Gastroesophageal sphincter (tissue), 4 donors: ENCODE data around the gene COX6B1. TPM values are rescaled to one million over a fixed set of nuclear protein-coding genes. Genes with fewer than 3 reads are reported as not detected.

Experiments used
- ATAC-seq: fragments of 150-250 bp; one replicate; pipeline ENCODE4 v1.9.1; 2016; ENCODE audit warnings: mild to moderate bottlenecking, moderate library complexity
- H3K27ac ChIP-seq, 4 donors: fragments of 200-600 bp; sonication (generic) in 3 of 4; 1 replicate in 3 of 4; 2 replicates in 1 of 4; pipeline ENCODE4 v1.5.1; 2016 to 2019
- H3K27me3 ChIP-seq: fragments of 200-600 bp; sonication (generic); one replicate; pipeline ENCODE4 v1.5.1; 2019
- H3K36me3 ChIP-seq, 2 donors: fragments of 200-600 bp; sonication (generic); one replicate each; pipeline ENCODE4 v1.5.1; 2019; ENCODE audit warnings: control low read depth in 1 of 2
- H3K4me1 ChIP-seq, 3 donors: fragments of 200-600 bp; sonication (generic); 1 replicate in 2 of 3; 2 replicates in 1 of 3; pipeline ENCODE4 v1.5.1; 2016 to 2019; ENCODE audit warnings: control low read depth in 2 of 3
- H3K4me3 ChIP-seq, 2 donors: fragments of 200-600 bp; sonication (generic); one replicate each; pipeline ENCODE4 v1.5.1; 2019; ENCODE audit warnings: mild to moderate bottlenecking in 1 of 2, moderate library complexity in 1 of 2
- H3K9me3 ChIP-seq, 3 donors: fragments of 200-600 bp; sonication (generic); one replicate each; pipeline ENCODE4 v1.5.1; 2017 to 2019; ENCODE audit warnings: control low read depth in 2 of 3
- CTCF ChIP-seq, 4 experiments: fragments of 200-600 bp in 2 of 4; fragments of 450-650 bp in 2 of 4; sonication (generic) in 1 of 4; IDR thresholded peaks; one replicate each; pipeline ENCODE4 v1.5.1; 2017 to 2019; ENCODE audit warnings: antibody characterized with exemption in 4 of 4, mild to moderate bottlenecking in 2 of 4, moderate library complexity in 2 of 4
- EP300 ChIP-seq: sonication (generic); formaldehyde crosslinking; IDR thresholded peaks from one replicate; pipeline ENCODE4 v1.6.1; 2017; ENCODE audit warnings: antibody characterized with exemption, mild to moderate bottlenecking
- POLR2A ChIP-seq, 2 donors: fragments of 450-650 bp; IDR thresholded peaks; one replicate each; pipeline ENCODE4 v1.6.1; 2017; ENCODE audit warnings: antibody characterized with exemption in 2 of 2, mild to moderate bottlenecking in 2 of 2, moderate library complexity in 1 of 2
- POLR2AphosphoS5 ChIP-seq: sonication (generic); formaldehyde crosslinking; IDR thresholded peaks from one replicate; pipeline ENCODE4 v1.6.1; 2017; ENCODE audit warnings: antibody characterized with exemption
- WGBS, 2 donors: methylation state at CpG; one replicate each; pipeline ENCODE4 v1.1.5; 2018; ENCODE audit warnings: low coverage in 1 of 2; 5-methylcytosine and 5-hydroxymethylcytosine counted together
- total RNA-seq, 4 donors: library from RNA; depleted of rRNA; stranded (reverse); fragments of >200 nt; gene quantifications; one replicate each; pipeline ENCODE4 v1.1.0, GENCODE V29; 2016

The COX6B1 gene
- total RNA-seq, 4 donors from 2014 or later, result 403 to 607 (median 414) TPM

- H3K9me3 ChIP-seq, result no peaks in the 10 kb centered on the region
- H3K4me3 ChIP-seq, result no peak overlapping the region
- no peak for ATAC-seq
- 62 to 73% methylated on average over 3 to 5 of the region's 8 CpGs for WGBS, 2 donors
- H3K27me3 ChIP-seq, result no peaks in the 10 kb centered on the region
- peaks cover 0 to 37% of the 10 kb centered on the region in 2 donors for H3K36me3 ChIP-seq
- H3K27ac ChIP-seq, result no peak overlapping the region
- H3K4me1 ChIP-seq, result peaks cover 0 to 35% (median 0%) of the 10 kb centered on the region in 3 donors
- TF ChIP-seq POLR2A (IDR thresholded peaks at IDR 0.05) (no peak), EP300 (no peak), POLR2AphosphoS5 (no peak), CTCF (IDR thresholded peaks at IDR 0.05) (no peak)
Measured at GRCh38 chr19:35639863-35640262, 8.3 kb upstream of the COX6B1 start.

- TF ChIP-seq EP300 (no peak), POLR2AphosphoS5 (no peak), POLR2A (IDR thresholded peaks at IDR 0.05) (no peak), CTCF (IDR thresholded peaks at IDR 0.05) (no peak)
- WGBS, 2 donors, result 9 to 13% methylated on average over 1 to 6 of the region's 28 CpGs
- Histone ChIP-seq H3K36me3 (peaks cover 0 to 19% of the 10 kb centered on the region in 2 donors), H3K27me3 (no peaks in the 10 kb centered on the region), H3K4me3 (no peak within 1 kb of the TSS), H3K9me3 (no peaks in the 10 kb centered on the region), H3K4me1 (peaks cover 0 to 44% (median 6%) of the 10 kb centered on the region in 3 donors), H3K27ac (peak within 1 kb of the TSS in 1 of 4 donors; percentile 6)
- no peak for ATAC-seq
Measured at GRCh38 chr19:35641515-35642151, 6.5 kb upstream of the COX6B1 start, which contains the start of gene ETV2. Gene ETV2, plus strand, starts transcription at chr19:35641745. Its CDS starts 716 bp downstream, at chr19:35642461.

GRCh38 chr19:35642312-35642711 is 5.8 kb upstream of the COX6B1 start:
- H3K4me3 ChIP-seq, result no peak overlapping the region
- H3K4me1 ChIP-seq, result peaks cover 0 to 44% (median 6%) of the 10 kb centered on the region in 3 donors
- TF ChIP-seq POLR2AphosphoS5 (no peak), CTCF (IDR thresholded peaks at IDR 0.05) (no peak), EP300 (no peak), POLR2A (IDR thresholded peaks at IDR 0.05) (no peak)
- H3K27ac ChIP-seq, result no peak overlapping the region
- WGBS, 2 donors, result no CpG with 5 or more reads among the region's 10 CpGs
- H3K9me3 ChIP-seq, result no peaks in the 10 kb centered on the region
- ATAC-seq, result no peak
- H3K27me3 ChIP-seq, result no peaks in the 10 kb centered on the region
- H3K36me3 ChIP-seq, result peaks cover 0 to 12% of the 10 kb centered on the region in 2 donors

- Histone ChIP-seq H3K27me3 (no peaks in the 10 kb centered on the region), H3K27ac (peak overlapping the region in 3 of 4 donors; percentile 83 to 96 (median 89)), H3K4me1 (peaks cover 0 to 49% (median 6%) of the 10 kb centered on the region in 3 donors), H3K36me3 (peaks cover 0 to 7% of the 10 kb centered on the region in 2 donors), H3K4me3 (peak overlapping the region; percentile 37 to 59), H3K9me3 (no peaks in the 10 kb centered on the region)
- no peak for ATAC-seq
- WGBS, 2 donors, result 60 to 80% methylated on average over 1 to 2 of the region's 15 CpGs
- TF ChIP-seq POLR2A (IDR thresholded peaks at IDR 0.05) (no peak), CTCF (IDR thresholded peaks at IDR 0.05) (no peak), EP300 (no peak), POLR2AphosphoS5 (no peak)
Measured at GRCh38 chr19:35642798-35643254, 5.3 kb upstream of the COX6B1 start.
